Measurements from ENCODE around the gene FAM98A. TPM values are rescaled to one million over a fixed set of nuclear protein-coding genes. Genes with fewer than 3 reads are reported as not detected.
A peak's percentile ranks its signal among the peaks of the same experiment; 100 is the strongest.

FAM98A gene
- total and polyA plus RNA-seq, 10 of the 15 experiments (the other 5 are each of a cell fraction or from before 2014, with no cell fraction given): 29.7 to 231 (median 80.2) TPM

GRCh38 chr2:33583194-33583938 lies 15.7 kb downstream of the FAM98A start (continued):
- no peak for TF ChIP-seq BCL3 (IDR thresholded peaks at IDR 0.05; ENCODE audit: borderline replicate concordance, insufficient read depth, low read depth, low read length, poor library complexity, severe bottlenecking)
- no peak for TF ChIP-seq ZBED1 (IDR thresholded peaks at IDR 0.05; ENCODE audit: borderline replicate concordance)
- TF ChIP-seq ZNF592 (IDR thresholded peaks at IDR 0.05): no peak
- no peak for TF ChIP-seq STAT1 (conservative IDR thresholded peaks at IDR 0.05)
- TF ChIP-seq ZNF384 (IDR thresholded peaks at IDR 0.05; ENCODE audit: borderline replicate concordance, low read depth, low read length): peak; percentile 52; the same call in 1 of the 2 replicates
- no peak for TF ChIP-seq RAD51 (IDR thresholded peaks at IDR 0.05)
- no peak for TF ChIP-seq FOS (IDR thresholded peaks at IDR 0.05; ENCODE audit: borderline replicate concordance, extremely low read depth, insufficient read length)
- TF ChIP-seq LARP7 (IDR thresholded peaks at IDR 0.05): no peak
- TF ChIP-seq SPI1 (IDR thresholded peaks at IDR 0.05; ENCODE audit: borderline replicate concordance, insufficient read depth, low read depth, low read length): no peak
- TF ChIP-seq ZBTB4 (CRISPR knock-in tag; IDR thresholded peaks at IDR 0.05): no peak
- no peak for TF ChIP-seq RCOR1 (conservative IDR thresholded peaks at IDR 0.05; ENCODE audit: low read depth, low read length)
- no peak for TF ChIP-seq BHLHE40 (IDR thresholded peaks at IDR 0.05; ENCODE audit: borderline replicate concordance in 1 of 2, low read depth in 2 of 2, low read length in 1 of 2)
- TF ChIP-seq JUND (IDR thresholded peaks at IDR 0.05; ENCODE audit: low read depth, low read length): no peak
- TF ChIP-seq RUNX3 (IDR thresholded peaks at IDR 0.05; ENCODE audit: low read length): peak; percentile 30; the same call in 1 of the 2 replicates
- no peak for TF ChIP-seq ZBTB40 (IDR thresholded peaks at IDR 0.05; ENCODE audit: borderline replicate concordance)
- TF ChIP-seq NR2F1 (conservative IDR thresholded peaks at IDR 0.05): no peak
